ENCODE measurements around the gene CDH23.
A peak's percentile ranks its signal among the peaks of the same experiment; 100 is the strongest.

Gene CDH23

GRCh38 chr10:71694567-71694968, 297.8 kb downstream of the CDH23 start:
- Histone ChIP-seq H3K4me3 (replicated peaks; ENCODE audit: low read depth, low read length) (no peak overlapping the region), H3K36me3 (ENCODE audit: control insufficient read depth, insufficient read depth, low read length) (no peaks in the 10 kb centered on the region), H3K27me3 (replicated peaks; ENCODE audit: control insufficient read depth, insufficient read depth, low read length) (no peaks in the 10 kb centered on the region)
- DNase-seq (ENCODE audit: extremely low read depth, insufficient read length), result peak; percentile 83
- no peak for TF ChIP-seq CTCF (IDR thresholded peaks at IDR 0.05; ENCODE audit: insufficient read depth, low read length, poor library complexity, severe bottlenecking)

GRCh38 chr10:71695502-71696476, 299.1 kb downstream of the CDH23 start:
- no peak for DNase-seq (ENCODE audit: extremely low read depth, insufficient read length)
- H3K36me3 ChIP-seq (ENCODE audit: control insufficient read depth, insufficient read depth, low read length), result no peaks in the 10 kb centered on the region
- TF ChIP-seq CTCF (IDR thresholded peaks at IDR 0.05; ENCODE audit: insufficient read depth, low read length, poor library complexity, severe bottlenecking), result no peak
- no peaks in the 10 kb centered on the region for H3K27me3 ChIP-seq (replicated peaks; ENCODE audit: control insufficient read depth, insufficient read depth, low read length)
- no peak overlapping the region for H3K4me3 ChIP-seq (replicated peaks; ENCODE audit: low read depth, low read length)

- H3K36me3 ChIP-seq (ENCODE audit: control insufficient read depth, insufficient read depth, low read length), result no peaks in the 10 kb centered on the region
- no peak overlapping the region for H3K4me3 ChIP-seq (replicated peaks; ENCODE audit: low read depth, low read length)
- peak; percentile 98 for TF ChIP-seq CTCF (IDR thresholded peaks at IDR 0.05; ENCODE audit: insufficient read depth, low read length, poor library complexity, severe bottlenecking)
- peak; percentile 34 for DNase-seq (ENCODE audit: extremely low read depth, insufficient read length)
- H3K27me3 ChIP-seq (replicated peaks; ENCODE audit: control insufficient read depth, insufficient read depth, low read length), result no peaks in the 10 kb centered on the region
Observed at GRCh38 chr10:71696628-71697326, 300.1 kb downstream of the CDH23 start.

- H3K27me3 ChIP-seq (replicated peaks; ENCODE audit: control insufficient read depth, insufficient read depth, low read length), result no peaks in the 10 kb centered on the region
- H3K36me3 ChIP-seq (ENCODE audit: control insufficient read depth, insufficient read depth, low read length), result no peaks in the 10 kb centered on the region
- no peak for TF ChIP-seq CTCF (IDR thresholded peaks at IDR 0.05; ENCODE audit: insufficient read depth, low read length, poor library complexity, severe bottlenecking)
- no peak overlapping the region for H3K4me3 ChIP-seq (replicated peaks; ENCODE audit: low read depth, low read length)
- DNase-seq (ENCODE audit: extremely low read depth, insufficient read length), result peak; percentile 77
Observed at GRCh38 chr10:71697938-71698709, 301.4 kb downstream of the CDH23 start.

- TF ChIP-seq CTCF (IDR thresholded peaks at IDR 0.05; ENCODE audit: insufficient read depth, low read length, poor library complexity, severe bottlenecking), result no peak
- Histone ChIP-seq H3K27me3 (replicated peaks; ENCODE audit: control insufficient read depth, insufficient read depth, low read length) (no peaks in the 10 kb centered on the region), H3K36me3 (ENCODE audit: control insufficient read depth, insufficient read depth, low read length) (no peaks in the 10 kb centered on the region), H3K4me3 (replicated peaks; ENCODE audit: low read depth, low read length) (no peak overlapping the region)
- DNase-seq (ENCODE audit: extremely low read depth, insufficient read length), result no peak
Observed at GRCh38 chr10:71698737-71699136, 302.0 kb downstream of the CDH23 start.
